SK-N-SH treated with all-trans-retinoic acid at 6 μM for 48 hours (cell line): ENCODE results near the gene ZMYND8.
"Not testable (repeated sequence)": the region's sequence is repeated elsewhere in the genome, so short reads cannot be mapped to it uniquely, and the experiment has no call there.

Source experiments
- ATAC-seq: fragments of 200-7000 bp; cut with Tn5 transposase; 3 replicates; pipeline ENCODE4 v1.9.1; 2020; ENCODE audit warnings: mild to moderate bottlenecking, moderate library complexity
- ARNTL ChIP-seq: fragments of 450-650 bp; formaldehyde crosslinking; IDR thresholded peaks from 2 replicates; pipeline ENCODE4 v1.5.0; 2020; ENCODE audit warnings: low read depth, mild to moderate bottlenecking, moderate library complexity, borderline replicate concordance
- BACH2 ChIP-seq: fragments of 250-450 bp; sonication (Bioruptor Pico); IDR thresholded peaks from 2 replicates; pipeline ENCODE4 v1.9.0; 2021; ENCODE audit warnings: mild to moderate bottlenecking, borderline replicate concordance
- CREB5 ChIP-seq: fragments of 250-450 bp; sonication (Bioruptor Pico); IDR thresholded peaks from 2 replicates; pipeline ENCODE4 v1.5.1; 2020; ENCODE audit warnings: low read depth, mild to moderate bottlenecking, moderate library complexity
- CSDC2 ChIP-seq: fragments of 250-450 bp; sonication (Bioruptor Pico); IDR thresholded peaks from 2 replicates; pipeline ENCODE4 v1.5.0; 2020; ENCODE audit warnings: mild to moderate bottlenecking, moderate library complexity
- CSRNP3 ChIP-seq: fragments of 250-450 bp; sonication (Bioruptor Pico); IDR thresholded peaks from 2 replicates; pipeline ENCODE4 v1.5.1; 2021; ENCODE audit warnings: mild to moderate bottlenecking, moderate library complexity
- ESRRG ChIP-seq: fragments of 250-450 bp; sonication (Bioruptor Pico); IDR thresholded peaks from 2 replicates; pipeline ENCODE4 v1.6.1; 2021; ENCODE audit warnings: mild to moderate bottlenecking
- GLIS3 ChIP-seq: fragments of 250-450 bp; sonication (Bioruptor Pico); IDR thresholded peaks from 2 replicates; pipeline ENCODE4 v1.5.0; 2020; ENCODE audit warnings: mild to moderate bottlenecking, moderate library complexity
- ISL1 ChIP-seq: fragments of 250-450 bp; sonication (Bioruptor Pico); IDR thresholded peaks from 2 replicates; pipeline ENCODE4 v2.1.2; 2022; ENCODE audit warnings: mild to moderate bottlenecking, moderate library complexity
- OSR1 ChIP-seq: fragments of 250-450 bp; sonication (Bioruptor Pico); IDR thresholded peaks from 2 replicates; pipeline ENCODE4 v1.8.0; 2022; ENCODE audit warnings: moderate library complexity, mild to moderate bottlenecking, inconsistent platforms
- POU6F1 ChIP-seq: fragments of 250-450 bp; sonication (Bioruptor Pico); IDR thresholded peaks from 2 replicates; pipeline ENCODE4 v1.8.0; 2021; ENCODE audit warnings: low read depth, mild to moderate bottlenecking, moderate library complexity, borderline replicate concordance
- PPARA ChIP-seq: fragments of 250-450 bp; sonication (Bioruptor Pico); IDR thresholded peaks from 2 replicates; pipeline ENCODE4 v1.5.0; 2020; ENCODE audit warnings: mild to moderate bottlenecking, borderline replicate concordance
- RARB ChIP-seq: fragments of 250-450 bp; sonication (Bioruptor Pico); IDR thresholded peaks from 2 replicates; pipeline ENCODE4 v1.8.0; 2021; ENCODE audit warnings: mild to moderate bottlenecking, moderate library complexity
- SNAI2 ChIP-seq: fragments of 250-450 bp; sonication (Bioruptor Pico); IDR thresholded peaks from 2 replicates; pipeline ENCODE4 v1.5.0; 2020; ENCODE audit warnings: mild to moderate bottlenecking, moderate library complexity
- TCF4 ChIP-seq: fragments of 250-450 bp; sonication (Bioruptor Pico); IDR thresholded peaks from 2 replicates; pipeline ENCODE4 v1.8.0; 2021; ENCODE audit warnings: mild to moderate bottlenecking, moderate library complexity, borderline replicate concordance
- TSHZ2 ChIP-seq: fragments of 250-450 bp; sonication (Bioruptor Pico); IDR thresholded peaks from 2 replicates; pipeline ENCODE4 v1.5.0; 2020; ENCODE audit warnings: mild to moderate bottlenecking, moderate library complexity
- ZC3H10 ChIP-seq: fragments of 250-450 bp; sonication (Bioruptor Pico); IDR thresholded peaks from 2 replicates; pipeline ENCODE4 v1.5.1; 2021; ENCODE audit warnings: mild to moderate bottlenecking, moderate library complexity
- ZFP3 ChIP-seq: fragments of 250-450 bp; sonication (Bioruptor Pico); IDR thresholded peaks from 2 replicates; pipeline ENCODE4 v1.5.0; 2020; ENCODE audit warnings: mild to moderate bottlenecking, moderate library complexity
- ZFP30 ChIP-seq: fragments of 450-650 bp; formaldehyde crosslinking; IDR thresholded peaks from 2 replicates; pipeline ENCODE4 v1.5.0; 2022; ENCODE audit warnings: mild to moderate bottlenecking, moderate library complexity
- ZNF565 ChIP-seq: fragments of 450-650 bp; formaldehyde crosslinking; conservative IDR thresholded peaks from 2 replicates; pipeline ENCODE4 v1.5.0; 2020; ENCODE audit warnings: low read depth, mild to moderate bottlenecking, moderate library complexity
- ZNF70 ChIP-seq: fragments of 450-650 bp; formaldehyde crosslinking; IDR thresholded peaks from 2 replicates; pipeline ENCODE4 v1.5.0; 2020; ENCODE audit warnings: mild to moderate bottlenecking, moderate library complexity
- ZNF8 ChIP-seq: fragments of 450-650 bp; formaldehyde crosslinking; IDR thresholded peaks from 2 replicates; pipeline ENCODE4 v1.5.0; 2020; ENCODE audit warnings: mild to moderate bottlenecking, moderate library complexity

ZMYND8 gene

GRCh38 chr20:47243532-47244305 is 112.8 kb downstream of the ZMYND8 start:
- ATAC-seq: no peak
- TF ChIP-seq ESRRG (CRISPR knock-in tag) (no peak), PPARA (CRISPR knock-in tag) (no peak), ZNF565 (no peak), TCF4 (CRISPR knock-in tag) (no peak), GLIS3 (no peak), ZNF8 (no peak), ARNTL (CRISPR knock-in tag) (no peak), CSDC2 (no peak), BACH2 (no peak)

- no peak for ATAC-seq
- TF ChIP-seq ZFP30: no peak
- no peak for TF ChIP-seq CSDC2
- TF ChIP-seq ARNTL (CRISPR knock-in tag): no peak
- TF ChIP-seq POU6F1 (CRISPR knock-in tag): no peak
- TF ChIP-seq ESRRG (CRISPR knock-in tag): no peak
- no peak for TF ChIP-seq ZNF565
- no peak for TF ChIP-seq ZFP3 (CRISPR knock-in tag)
- TF ChIP-seq ISL1 (CRISPR knock-in tag): no peak
- no peak for TF ChIP-seq ZNF70 (CRISPR knock-in tag)
Observed at GRCh38 chr20:47243003-47243402, 113.5 kb downstream of the ZMYND8 start.

GRCh38 chr20:47241345-47241781 is 115.1 kb downstream of the ZMYND8 start:
- ATAC-seq: peak; percentile 97
- TF ChIP-seq TSHZ2 (CRISPR knock-in tag): no peak
- no peak for TF ChIP-seq ZFP3 (CRISPR knock-in tag)
- TF ChIP-seq ZNF70 (CRISPR knock-in tag): no peak
- TF ChIP-seq TCF4 (CRISPR knock-in tag): no peak
- no peak for TF ChIP-seq ZNF565
- TF ChIP-seq SNAI2 (CRISPR knock-in tag): no peak
- no peak for TF ChIP-seq PPARA (CRISPR knock-in tag)
- no peak for TF ChIP-seq CSDC2
- TF ChIP-seq ZFP30: no peak
- TF ChIP-seq ZNF8: no peak
- no peak for TF ChIP-seq CREB5 (CRISPR knock-in tag)
- no peak for TF ChIP-seq ESRRG (CRISPR knock-in tag)
- no peak for TF ChIP-seq ISL1 (CRISPR knock-in tag)
- no peak for TF ChIP-seq ARNTL (CRISPR knock-in tag)
- TF ChIP-seq OSR1 (CRISPR knock-in tag): no peak
- TF ChIP-seq CSRNP3 (CRISPR knock-in tag): no peak

- not testable (repeated sequence) for ATAC-seq
Observed at GRCh38 chr20:47240096-47240495, 116.4 kb downstream of the ZMYND8 start.

- ATAC-seq: no peak
- TF ChIP-seq CSDC2: no peak
- no peak for TF ChIP-seq RARB
- no peak for TF ChIP-seq ZC3H10 (CRISPR knock-in tag)
- no peak for TF ChIP-seq GLIS3
- no peak for TF ChIP-seq TSHZ2 (CRISPR knock-in tag)
- TF ChIP-seq ZNF565: no peak
- TF ChIP-seq SNAI2 (CRISPR knock-in tag): no peak
- no peak for TF ChIP-seq BACH2
- no peak for TF ChIP-seq PPARA (CRISPR knock-in tag)
- TF ChIP-seq OSR1 (CRISPR knock-in tag): no peak
- TF ChIP-seq ZFP3 (CRISPR knock-in tag): no peak
- no peak for TF ChIP-seq POU6F1 (CRISPR knock-in tag)
- TF ChIP-seq ZFP30: no peak
- TF ChIP-seq, all 23 proteins: peak for 0
Observed at GRCh38 chr20:47239719-47240067, 116.8 kb downstream of the ZMYND8 start.
